DMS153 treated with DMSO at 0.1 percent for 48 hours (cell line): Measurements from ENCODE around the gene TBC1D5.

Experiments
- DNase-seq: peaks from one replicate; lab custom pipeline; 2025; ENCODE audit not compliant: unreplicated experiment; lab: John Stamatoyannopoulos, UW

TBC1D5 gene

DNA sequence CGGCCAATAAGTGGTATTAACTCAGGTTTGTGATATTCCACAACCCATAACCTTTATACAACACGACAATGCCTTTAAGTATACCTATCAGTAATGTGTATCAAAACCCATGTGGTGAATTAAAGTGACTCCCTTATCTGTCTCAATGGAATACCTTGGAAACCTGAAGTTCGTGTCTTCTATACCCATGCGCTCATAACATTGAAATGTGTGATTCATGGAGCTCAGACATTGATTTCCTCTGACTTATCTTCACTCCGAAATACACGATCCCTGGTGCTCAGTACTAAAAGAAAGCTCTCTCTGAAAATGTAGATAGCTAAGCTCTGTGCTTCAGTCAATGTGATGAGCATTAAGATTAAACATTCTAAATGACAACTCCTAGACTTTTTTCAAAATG is 140.3 kb downstream of the TBC1D5 start:
- no peak for DNase-seq

GRCh38 chr3:17592956-17593355 is 149.5 kb downstream of the TBC1D5 start:
- no peak for DNase-seq

DNA sequence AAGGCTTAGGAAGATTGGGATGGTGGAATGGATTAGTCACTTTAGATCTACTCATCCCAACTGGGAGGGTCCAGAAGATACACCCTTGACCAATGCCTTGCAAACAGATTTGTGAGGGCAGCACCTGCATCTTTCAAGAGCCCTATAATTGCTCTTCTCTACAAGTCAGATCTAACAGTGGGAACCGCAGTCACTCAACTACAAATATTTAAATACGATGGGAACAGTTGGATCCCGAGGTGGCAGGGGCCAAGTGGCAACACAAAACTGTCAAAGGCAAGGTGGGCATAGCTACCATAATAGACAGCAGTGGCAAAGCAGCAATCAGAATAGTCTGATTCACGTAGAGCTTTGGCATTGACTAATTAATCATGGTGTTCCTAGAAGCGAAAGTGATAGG is 152.0 kb downstream of the TBC1D5 start:
- no peak for DNase-seq

DNA sequence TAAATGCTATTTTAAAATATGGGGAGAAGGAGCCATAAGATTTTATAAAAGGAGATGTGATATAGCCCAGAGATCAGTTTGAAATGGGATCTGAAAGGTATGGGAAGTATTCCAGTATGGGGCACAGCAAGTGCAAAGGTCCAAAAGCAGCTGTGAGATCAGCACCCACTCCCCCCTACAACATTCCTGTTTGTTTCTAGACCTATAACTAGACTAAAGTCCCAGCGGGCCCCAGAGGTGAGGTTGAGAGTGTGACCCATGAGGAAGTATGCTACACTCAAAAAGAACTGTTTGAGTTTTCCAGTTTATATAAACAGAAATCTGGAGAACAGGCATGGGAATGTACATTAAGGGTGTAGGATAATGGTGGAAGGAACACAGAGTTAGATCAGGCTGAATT is 152.5 kb downstream of the TBC1D5 start:
- no peak for DNase-seq

DNA sequence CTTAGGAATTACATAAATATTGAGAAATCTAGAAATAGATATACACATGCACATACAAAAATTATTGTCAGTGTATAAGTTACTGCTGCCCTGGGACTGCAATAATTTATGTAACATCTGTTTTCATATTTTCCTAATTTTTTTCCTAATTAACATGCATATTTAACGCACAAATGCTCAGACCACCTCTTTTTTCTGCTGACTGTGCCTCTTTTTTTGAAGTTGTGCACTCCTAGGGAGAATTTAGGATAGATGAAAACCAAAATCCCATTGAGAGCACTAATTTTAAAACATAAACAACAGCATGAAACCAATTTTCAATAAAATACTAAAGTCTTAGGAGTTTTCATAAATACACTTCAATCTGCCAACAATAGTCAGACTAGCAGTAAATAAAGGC is 154.0 kb downstream of the TBC1D5 start:
- no peak for DNase-seq

DNA sequence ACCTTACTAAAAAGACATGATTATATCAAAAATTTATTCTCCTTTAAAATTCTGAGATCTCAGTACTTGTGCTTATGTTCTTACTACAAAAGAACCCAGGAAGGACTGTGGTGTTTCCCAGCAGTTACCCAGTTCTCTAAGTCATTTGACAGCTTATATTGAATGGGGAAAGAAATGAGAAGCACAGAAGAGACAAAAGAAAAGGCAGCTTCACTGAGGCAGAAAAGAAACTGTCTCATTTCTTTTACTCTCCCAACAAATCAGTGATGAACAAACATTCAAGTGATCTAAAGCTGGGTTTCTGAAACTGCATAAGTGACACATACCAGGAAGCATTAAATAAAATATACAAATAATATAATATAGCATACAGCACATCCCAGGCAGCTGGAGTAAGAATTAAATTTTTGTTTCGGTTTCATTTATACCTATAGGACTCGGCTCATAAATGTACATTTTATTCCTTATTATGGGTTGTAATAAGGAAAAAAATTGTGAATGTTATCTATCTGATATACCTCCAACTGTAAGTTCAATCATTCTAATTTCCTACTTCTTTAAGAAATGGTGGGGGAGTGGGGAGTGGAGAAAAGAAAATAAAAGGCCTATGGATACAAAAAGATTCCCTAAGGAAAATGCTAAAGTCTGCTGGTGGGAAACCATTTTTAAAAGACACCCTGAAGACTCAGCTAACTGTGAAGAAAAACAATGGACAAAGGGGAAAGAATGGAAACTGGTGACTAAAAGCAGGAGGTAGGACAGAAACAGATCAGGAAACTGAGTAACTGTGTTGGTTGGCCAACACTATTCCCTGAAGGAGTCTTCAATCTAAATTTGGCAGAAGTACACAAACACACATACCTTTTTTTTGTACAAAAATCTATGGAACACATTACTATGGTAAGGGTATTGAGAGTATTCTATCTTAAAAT is 156.8 kb downstream of the TBC1D5 start:
- no peak for DNase-seq

DNA sequence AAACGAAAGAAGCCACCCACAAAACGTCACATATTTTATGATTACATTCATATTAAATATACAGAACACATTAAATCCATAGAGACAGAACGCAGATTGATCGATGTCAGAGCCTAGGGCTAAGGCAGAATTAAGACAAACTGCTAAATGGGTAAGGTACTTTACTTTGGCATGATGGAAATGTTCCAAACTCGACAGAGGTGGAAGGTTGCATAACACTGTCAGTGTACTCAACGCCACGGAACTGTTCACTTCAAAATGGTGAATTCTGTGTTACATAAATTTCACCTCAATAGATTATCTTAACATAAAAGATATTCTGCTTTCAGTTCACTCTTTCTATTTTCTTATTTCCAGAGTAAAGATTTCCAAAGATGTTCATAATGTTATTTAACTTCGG is 158.4 kb downstream of the TBC1D5 start:
- DNase-seq = no peak

GRCh38 chr3:17583530-17583929 is 158.9 kb downstream of the TBC1D5 start:
- no peak for DNase-seq

- DNase-seq = no peak
Observed at GRCh38 chr3:17581421-17582080, 160.9 kb downstream of the TBC1D5 start.

DNA sequence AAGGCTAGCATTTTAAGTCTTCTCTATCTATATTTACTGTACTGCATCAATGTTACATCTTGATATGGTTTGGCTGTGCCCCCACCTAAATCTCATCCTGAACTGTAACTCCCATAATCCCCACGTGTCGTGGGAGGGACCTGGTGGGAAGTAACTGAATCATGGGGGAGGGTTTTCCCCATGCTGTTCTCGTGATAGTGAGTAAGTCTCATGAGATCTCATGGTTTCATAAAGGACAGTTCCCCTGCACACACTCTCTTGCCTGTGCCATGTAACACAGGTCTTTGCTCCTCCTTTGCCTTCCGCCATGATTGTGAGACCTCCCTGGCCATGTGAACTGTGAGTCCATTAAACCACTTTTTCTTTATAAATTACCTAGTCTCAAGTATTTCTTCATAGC is 161.5 kb downstream of the TBC1D5 start:
- no peak for DNase-seq

- DNase-seq = no peak
Observed at GRCh38 chr3:17579289-17580031, 163.0 kb downstream of the TBC1D5 start.

- DNase-seq = no peak
Observed at GRCh38 chr3:17577796-17578520, 164.5 kb downstream of the TBC1D5 start.

GRCh38 chr3:17573396-17573795 is 169.0 kb downstream of the TBC1D5 start:
- DNase-seq = no peak

DNA sequence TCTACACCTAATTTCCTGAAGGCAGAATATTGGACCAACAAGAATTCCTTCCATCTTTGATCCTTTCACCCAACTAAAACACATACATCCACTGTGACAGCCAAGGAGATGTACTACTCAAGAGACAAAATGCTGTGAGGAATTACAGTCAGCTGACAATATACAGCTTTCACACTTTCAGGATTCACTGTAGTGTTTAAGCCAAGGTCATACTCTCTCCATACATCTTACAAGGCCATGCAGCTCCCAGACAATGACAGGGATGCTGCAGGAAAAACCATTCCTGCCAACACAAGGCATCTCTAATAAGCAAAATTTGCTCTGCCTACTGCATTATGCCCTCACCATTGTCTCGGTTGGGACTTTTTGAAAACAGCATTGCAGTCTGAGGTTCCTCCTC is 170.7 kb downstream of the TBC1D5 start:
- no peak for DNase-seq

GRCh38 chr3:17562845-17563244 is 179.6 kb downstream of the TBC1D5 start:
- no peak for DNase-seq

GRCh38 chr3:17558565-17558964 is 183.9 kb downstream of the TBC1D5 start:
- no peak for DNase-seq

GRCh38 chr3:17557749-17558463 is 184.5 kb downstream of the TBC1D5 start:
- DNase-seq = no peak

- no peak for DNase-seq
Observed at GRCh38 chr3:17555525-17555924, 186.9 kb downstream of the TBC1D5 start.

DNA sequence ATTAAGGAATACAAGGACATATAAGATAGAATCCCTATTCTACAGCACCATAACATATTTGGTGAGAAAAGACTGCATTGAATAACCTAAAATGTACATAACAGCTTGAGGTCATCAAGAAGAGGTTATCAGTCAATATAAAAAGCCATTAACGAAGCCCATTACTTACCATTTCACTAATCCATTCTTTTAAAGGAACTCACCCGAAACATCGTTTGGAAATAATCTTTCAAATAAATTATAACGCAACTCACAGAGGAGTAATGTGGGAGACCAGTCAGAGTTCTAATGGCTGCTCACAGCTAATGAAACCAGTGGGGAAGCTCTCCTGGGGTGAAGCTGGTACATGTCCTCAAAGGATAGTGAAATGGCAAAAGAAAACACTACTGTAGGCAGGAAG is 188.4 kb downstream of the TBC1D5 start:
- DNase-seq = no peak

- no peak for DNase-seq
Observed at GRCh38 chr3:17553080-17553479, 189.4 kb downstream of the TBC1D5 start.
